Keratinocyte (primary cell): ENCODE results near the gene FREM1. TPM values are rescaled to one million over a fixed set of nuclear protein-coding genes. Genes with fewer than 3 reads are reported as not detected.

Source experiments
- DNase-seq: peaks from one replicate; pipeline ENCODE4 v3.0.0-alpha.2; 2011; ENCODE audit warnings: low read depth, missing footprints, low spot score
- FAIRE-seq: peaks from 2 replicates; lab custom pipeline; 2011; peaks lifted over from hg19 to GRCh38; lab: Jason Lieb, UNC
- H2AFZ ChIP-seq: 2 replicates; pipeline ENCODE4 v1.6.0; 2012; ENCODE audit warnings: low read length, control low read depth, inconsistent platforms; ENCODE audit not compliant: control insufficient read depth
- H3K27ac ChIP-seq: 2 replicates; pipeline ENCODE4 v1.5.1; 2011; ENCODE audit warnings: low read length; ENCODE audit not compliant: control insufficient read depth, insufficient read depth
- H3K27me3 ChIP-seq: 3 replicates; pipeline ENCODE4 v1.6.0; 2011; ENCODE audit warnings: low read length; ENCODE audit not compliant: control insufficient read depth, insufficient read depth; ENCODE audit errors: extremely low read depth
- H3K36me3 ChIP-seq, 2 experiments: 2 replicates in 1 of 2; 3 replicates in 1 of 2; pipeline ENCODE4 v1.5.1; 2011; ENCODE audit warnings: low read length in 2 of 2, mild to moderate bottlenecking in 1 of 2; ENCODE audit not compliant: control insufficient read depth in 2 of 2, insufficient read depth in 2 of 2; ENCODE audit errors: extremely low read depth in 1 of 2
- H3K4me1 ChIP-seq: 3 replicates; pipeline ENCODE4 v1.5.1; 2011; ENCODE audit warnings: low read length; ENCODE audit not compliant: control insufficient read depth, insufficient read depth; ENCODE audit errors: extremely low read depth
- H3K4me2 ChIP-seq: 3 replicates; pipeline ENCODE4 v1.6.0; 2011; ENCODE audit warnings: low read depth, low read length; ENCODE audit not compliant: control insufficient read depth, insufficient read depth; ENCODE audit errors: extremely low read depth
- H3K4me3 ChIP-seq, 3 experiments: fragments of 200-600 bp in 1 of 3; sonication (generic) in 1 of 3; 2 replicates in 2 of 3; 3 replicates in 1 of 3; pipeline ENCODE4 v1.5.1; 2011 to 2016; ENCODE audit warnings: low read length in 3 of 3, mild to moderate bottlenecking in 3 of 3, control low read depth in 2 of 3, inconsistent platforms in 1 of 3, low read depth in 1 of 3, mixed read lengths in 1 of 3, mixed run types in 1 of 3, moderate library complexity in 1 of 3; ENCODE audit not compliant: control insufficient read depth in 2 of 3, insufficient read depth in 2 of 3; ENCODE audit errors: extremely low read depth in 1 of 3
- H3K79me2 ChIP-seq: 2 replicates; pipeline ENCODE4 v1.6.0; 2012; ENCODE audit warnings: low read length; ENCODE audit not compliant: control insufficient read depth, insufficient read depth
- H3K9ac ChIP-seq: 3 replicates; pipeline ENCODE4 v1.6.0; 2011; ENCODE audit warnings: low read length; ENCODE audit not compliant: control insufficient read depth, insufficient read depth; ENCODE audit errors: extremely low read depth
- H3K9me1 ChIP-seq: 3 replicates; pipeline ENCODE4 v1.6.0; 2011; ENCODE audit warnings: low read length; ENCODE audit not compliant: control insufficient read depth, insufficient read depth; ENCODE audit errors: extremely low read depth
- H3K9me3 ChIP-seq: 2 replicates; pipeline ENCODE4 v1.5.1; 2012; ENCODE audit warnings: low read depth, low read length; ENCODE audit not compliant: control insufficient read depth
- H4K20me1 ChIP-seq: 3 replicates; pipeline ENCODE4 v1.6.0; 2011; ENCODE audit warnings: low read length; ENCODE audit not compliant: control insufficient read depth, insufficient read depth; ENCODE audit errors: extremely low read depth
- CTCF ChIP-seq, 3 experiments: IDR thresholded peaks in 1 of 3; conservative IDR thresholded peaks in 1 of 3; optimal IDR thresholded peaks in 1 of 3; 2 replicates in 2 of 3; 3 replicates in 1 of 3; pipeline versions ENCODE3 to v1.5.1; 2011; ENCODE audit warnings: low read length in 3 of 3, mild to moderate bottlenecking in 3 of 3, moderate library complexity in 2 of 3, control low read depth in 1 of 3, inconsistent platforms in 1 of 3; ENCODE audit not compliant: insufficient read depth in 2 of 3; ENCODE audit errors: extremely low read depth in 1 of 3
- EZH2 ChIP-seq: IDR thresholded peaks from one replicate; pipeline ENCODE4 v1.6.1; 2012; ENCODE audit warnings: inconsistent platforms, mild to moderate bottlenecking, low read length, moderate library complexity
- dilution Hi-C: fragments of 300-500 bp; cut with MboI; formaldehyde crosslinking; loops from one replicate; pipeline ENCODE4 v1.7.0; 2020; ENCODE audit warnings: low sequenced_read_pairs; ENCODE audit not compliant: extremely low pct_ligation_motif_present
- polyA plus RNA-seq, 5 experiments: library from polyadenylated mRNA; depleted of rRNA in 3 of 5; stranded (reverse) in 3 of 5; stranded (forward) in 1 of 5; unstranded in 1 of 5; fragments of >200 nt; gene quantifications; 1 replicate in 1 of 5; 2 replicates in 3 of 5; 3 replicates in 1 of 5; pipeline versions ENCODE4 v1.2.1 to v1.2.3, GENCODE V29; 2011 to 2012; ENCODE audit warnings: missing spikeins in 2 of 5, low read depth in 1 of 5, low replicate concordance in 1 of 5

The FREM1 gene
- polyA plus RNA-seq, 1 donor (not counting 4 experiments of a cell fraction or from before 2014, with no cell fraction given): under 0.01 TPM

- H3K4me3 ChIP-seq: no peak overlapping the region
- TF ChIP-seq EZH2 (no peak), CTCF (optimal IDR thresholded peaks at IDR 0.05 in 1 of 3, IDR thresholded peaks at IDR 0.05 in 1 of 3, conservative IDR thresholded peaks at IDR 0.05 in 1 of 3; ENCODE audit: extremely low read depth in 1 of 3, insufficient read depth in 2 of 3, low read length in 3 of 3) (no peak)
- DNase-seq: no peak
- peaks cover 4% of the 10 kb centered on the region for H3K27me3 ChIP-seq
- no peak overlapping the region for H3K9ac ChIP-seq
- H3K27ac ChIP-seq: no peak overlapping the region
- no peak overlapping the region for H2AFZ ChIP-seq
- no peaks in the 10 kb centered on the region for H3K4me1 ChIP-seq
- dilution Hi-C loops: no loop called here
- no peaks in the 10 kb centered on the region for H3K9me1 ChIP-seq
- no peaks in the 10 kb centered on the region for H3K36me3 ChIP-seq
- no peaks in the 10 kb centered on the region for H3K9me3 ChIP-seq
- H3K4me2 ChIP-seq: no peak overlapping the region
- no peaks in the 10 kb centered on the region for H4K20me1 ChIP-seq
- no peak for FAIRE-seq
- H3K79me2 ChIP-seq: no peaks in the 10 kb centered on the region
Measured at GRCh38 chr9:14760060-14760459, 150.2 kb downstream of the FREM1 start.

- H3K27me3 ChIP-seq: no peaks in the 10 kb centered on the region
- no peak for DNase-seq
- H4K20me1 ChIP-seq: no peaks in the 10 kb centered on the region
- no peak overlapping the region for H3K9ac ChIP-seq
- no peaks in the 10 kb centered on the region for H3K36me3 ChIP-seq
- dilution Hi-C loops: no loop called here
- H3K27ac ChIP-seq: no peak overlapping the region
- no peak for TF ChIP-seq CTCF (optimal IDR thresholded peaks at IDR 0.05 in 1 of 3, IDR thresholded peaks at IDR 0.05 in 1 of 3, conservative IDR thresholded peaks at IDR 0.05 in 1 of 3; ENCODE audit: extremely low read depth in 1 of 3, insufficient read depth in 2 of 3, low read length in 3 of 3)
- no peak overlapping the region for H3K4me2 ChIP-seq
- H2AFZ ChIP-seq: no peak overlapping the region
- FAIRE-seq: no peak
- no peaks in the 10 kb centered on the region for H3K4me1 ChIP-seq
- H3K9me3 ChIP-seq: no peaks in the 10 kb centered on the region
- no peak overlapping the region for H3K4me3 ChIP-seq
- H3K79me2 ChIP-seq: no peaks in the 10 kb centered on the region
- no peaks in the 10 kb centered on the region for H3K9me1 ChIP-seq
Measured at GRCh38 chr9:14756291-14756690, 153.9 kb downstream of the FREM1 start.
